KMS-11 (cell line): ENCODE measurements around the gene TFF3.

Source experiments
- H2AFZ ChIP-seq: fragments of 200-600 bp; sonication (generic); 2 replicates; pipeline ENCODE4 v1.6.1; 2016; ENCODE audit warnings: antibody characterized with exemption, mixed run types, low read depth
- H3K27ac ChIP-seq: fragments of 200-600 bp; sonication (generic); 2 replicates; pipeline ENCODE4 v1.6.1; 2016; ENCODE audit warnings: mild to moderate bottlenecking, mixed run types
- H3K27me3 ChIP-seq: fragments of 200-600 bp; sonication (generic); 2 replicates; pipeline ENCODE4 v1.6.1; 2017; ENCODE audit warnings: mild to moderate bottlenecking, low read depth, mixed run types, moderate library complexity; ENCODE audit not compliant: insufficient read depth
- H3K36me3 ChIP-seq: fragments of 200-600 bp; sonication (generic); 2 replicates; pipeline ENCODE4 v1.6.1; 2017; ENCODE audit warnings: mild to moderate bottlenecking, mixed run types; ENCODE audit not compliant: insufficient read depth
- H3K4me1 ChIP-seq: fragments of 200-600 bp; sonication (generic); 2 replicates; pipeline ENCODE4 v1.6.1; 2016; ENCODE audit warnings: mild to moderate bottlenecking, low read depth, mixed run types; ENCODE audit not compliant: poor library complexity, severe bottlenecking
- H3K4me2 ChIP-seq: fragments of 200-600 bp; sonication (generic); 2 replicates; pipeline ENCODE4 v1.7.0; 2016; ENCODE audit warnings: mild to moderate bottlenecking, mixed run types
- H3K4me3 ChIP-seq: fragments of 200-600 bp; sonication (generic); IDR thresholded peaks from 2 replicates; pipeline ENCODE4 v1.6.1; 2017; ENCODE audit warnings: low read depth, low read length, mixed read lengths; ENCODE audit not compliant: insufficient read depth
- H3K79me2 ChIP-seq: fragments of 200-600 bp; sonication (generic); 2 replicates; pipeline ENCODE4 v1.6.1; 2016; ENCODE audit warnings: low read depth, mixed run types; ENCODE audit not compliant: insufficient read depth
- H3K9ac ChIP-seq: fragments of 200-600 bp; sonication (generic); 2 replicates; pipeline ENCODE4 v1.6.1; 2016; ENCODE audit warnings: mild to moderate bottlenecking, mixed run types
- H4K20me1 ChIP-seq: fragments of 200-600 bp; sonication (generic); 2 replicates; pipeline ENCODE4 v1.6.1; 2016; ENCODE audit warnings: mild to moderate bottlenecking, mixed run types; ENCODE audit not compliant: insufficient read depth
- TF ChIP-seq, protein P1 (sequence below): fragments of 200-600 bp; sonication (generic); conservative IDR thresholded peaks from 2 replicates; pipeline ENCODE4 v1.6.1; 2017; ENCODE audit warnings: low read depth, mild to moderate bottlenecking, antibody characterized with exemption, low read length, moderate library complexity, mixed read lengths

Gene TFF3, protein sequence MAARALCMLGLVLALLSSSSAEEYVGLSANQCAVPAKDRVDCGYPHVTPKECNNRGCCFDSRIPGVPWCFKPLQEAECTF

DNA sequence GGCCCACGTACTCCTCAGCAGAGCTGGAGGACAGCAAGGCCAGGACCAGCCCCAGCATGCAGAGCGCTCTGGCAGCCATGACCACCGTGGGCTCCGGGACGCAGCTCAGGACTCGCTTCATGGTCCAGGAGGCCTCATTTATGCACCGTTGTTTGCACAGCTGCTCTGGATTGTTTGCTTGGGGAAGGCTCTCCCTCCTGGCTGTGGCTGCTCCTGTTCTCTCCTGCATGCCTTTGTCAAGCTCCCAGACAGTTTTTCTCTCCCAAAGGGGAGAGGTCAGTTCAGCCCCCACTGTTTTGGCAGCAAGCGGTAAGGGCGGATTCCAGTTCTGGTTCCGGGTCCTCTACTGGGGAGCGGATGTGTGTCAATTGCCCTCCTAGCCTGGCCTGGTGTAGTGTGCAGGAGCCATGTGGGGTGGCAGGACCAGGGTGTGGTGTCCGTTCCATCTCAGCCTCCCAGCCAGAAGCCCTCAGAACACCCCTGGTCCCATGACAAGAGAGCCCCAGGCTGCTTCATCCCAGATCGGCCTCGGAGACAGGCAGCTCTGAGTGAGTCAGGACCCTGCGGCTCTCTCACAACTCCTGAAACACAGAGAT, at the start of gene TFF3:
Gene TFF3, minus strand, starts transcription at position 114 of the 596 bp plus-strand sequence. Its CDS starts 35 bp downstream, at position 79.
- peaks cover 24% of the 10 kb centered on the region; the same call in 1 of the 2 replicates for H3K27me3 ChIP-seq
- no peak within 1 kb of the TSS for H3K4me2 ChIP-seq
- H3K27ac ChIP-seq = no peak within 1 kb of the TSS
- H3K79me2 ChIP-seq = no peaks in the 10 kb centered on the region
- no peak within 1 kb of the TSS for H3K9ac ChIP-seq
- H3K36me3 ChIP-seq = no peaks in the 10 kb centered on the region
- TF ChIP-seq, protein P1, sequence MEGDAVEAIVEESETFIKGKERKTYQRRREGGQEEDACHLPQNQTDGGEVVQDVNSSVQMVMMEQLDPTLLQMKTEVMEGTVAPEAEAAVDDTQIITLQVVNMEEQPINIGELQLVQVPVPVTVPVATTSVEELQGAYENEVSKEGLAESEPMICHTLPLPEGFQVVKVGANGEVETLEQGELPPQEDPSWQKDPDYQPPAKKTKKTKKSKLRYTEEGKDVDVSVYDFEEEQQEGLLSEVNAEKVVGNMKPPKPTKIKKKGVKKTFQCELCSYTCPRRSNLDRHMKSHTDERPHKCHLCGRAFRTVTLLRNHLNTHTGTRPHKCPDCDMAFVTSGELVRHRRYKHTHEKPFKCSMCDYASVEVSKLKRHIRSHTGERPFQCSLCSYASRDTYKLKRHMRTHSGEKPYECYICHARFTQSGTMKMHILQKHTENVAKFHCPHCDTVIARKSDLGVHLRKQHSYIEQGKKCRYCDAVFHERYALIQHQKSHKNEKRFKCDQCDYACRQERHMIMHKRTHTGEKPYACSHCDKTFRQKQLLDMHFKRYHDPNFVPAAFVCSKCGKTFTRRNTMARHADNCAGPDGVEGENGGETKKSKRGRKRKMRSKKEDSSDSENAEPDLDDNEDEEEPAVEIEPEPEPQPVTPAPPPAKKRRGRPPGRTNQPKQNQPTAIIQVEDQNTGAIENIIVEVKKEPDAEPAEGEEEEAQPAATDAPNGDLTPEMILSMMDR = no peak
- no peak within 1 kb of the TSS for H2AFZ ChIP-seq
- H3K4me3 ChIP-seq = no peak within 1 kb of the TSS
- H3K4me1 ChIP-seq = no peaks in the 10 kb centered on the region
- no peaks in the 10 kb centered on the region for H4K20me1 ChIP-seq

DNA sequence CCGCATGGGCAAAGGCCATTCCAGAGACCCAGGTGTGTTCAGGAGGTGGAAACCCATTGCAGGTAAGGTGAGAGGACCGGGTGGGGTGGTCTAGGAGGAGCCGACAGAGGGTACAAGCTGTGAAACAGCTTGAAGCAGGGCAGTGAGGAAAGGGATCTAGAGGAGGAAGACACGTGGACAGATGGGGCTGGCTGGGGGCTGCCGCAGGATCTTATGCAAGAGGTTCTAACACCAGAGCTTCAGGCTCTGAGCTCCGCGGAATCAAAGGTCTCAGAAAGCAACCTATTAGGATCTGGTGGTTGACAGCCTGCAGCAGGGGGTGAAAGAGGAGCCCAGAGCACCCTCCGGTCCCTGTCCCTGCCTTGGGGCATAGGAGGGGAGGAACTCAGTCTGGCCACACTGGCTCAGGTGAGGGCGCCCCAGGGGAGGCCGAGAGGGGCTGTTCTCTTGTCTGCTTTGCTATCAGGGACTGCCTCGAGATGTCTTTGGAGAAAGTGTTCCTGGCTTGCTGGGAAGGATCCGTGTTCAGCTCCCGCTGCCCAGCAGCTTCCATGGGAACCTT, 49.2 kb upstream of the TFF3 start:
- Histone ChIP-seq H2AFZ (no peak overlapping the region), H3K4me2 (no peak overlapping the region), H3K4me1 (no peaks in the 10 kb centered on the region), H3K27ac (no peak overlapping the region), H3K4me3 (no peak overlapping the region), H3K9ac (no peak overlapping the region), H4K20me1 (no peaks in the 10 kb centered on the region), H3K36me3 (no peaks in the 10 kb centered on the region), H3K27me3 (peaks cover 65% of the 10 kb centered on the region), H3K79me2 (no peaks in the 10 kb centered on the region)
- TF ChIP-seq, protein P1 = no peak

DNA sequence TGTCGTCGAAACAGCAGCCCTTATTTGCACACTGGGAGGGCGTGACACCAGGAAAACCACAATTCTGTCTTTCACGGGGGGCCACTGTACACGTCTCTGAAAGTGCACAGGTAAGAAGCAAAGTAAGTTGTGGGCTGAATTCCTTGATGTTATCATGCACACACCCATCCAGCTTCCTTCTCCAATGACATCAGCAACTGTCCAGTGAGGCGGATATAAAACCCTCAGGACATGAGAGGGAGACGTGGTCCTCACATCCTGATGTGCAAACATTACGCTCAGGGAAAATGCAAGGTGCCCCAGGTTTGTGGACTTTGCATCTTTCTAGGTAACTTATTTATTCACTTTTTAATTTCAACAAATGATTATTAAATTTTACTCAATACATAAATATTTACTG, 48.1 kb upstream of the TFF3 start:
- no peak overlapping the region for H3K4me2 ChIP-seq
- TF ChIP-seq, protein P1 = no peak

DNA sequence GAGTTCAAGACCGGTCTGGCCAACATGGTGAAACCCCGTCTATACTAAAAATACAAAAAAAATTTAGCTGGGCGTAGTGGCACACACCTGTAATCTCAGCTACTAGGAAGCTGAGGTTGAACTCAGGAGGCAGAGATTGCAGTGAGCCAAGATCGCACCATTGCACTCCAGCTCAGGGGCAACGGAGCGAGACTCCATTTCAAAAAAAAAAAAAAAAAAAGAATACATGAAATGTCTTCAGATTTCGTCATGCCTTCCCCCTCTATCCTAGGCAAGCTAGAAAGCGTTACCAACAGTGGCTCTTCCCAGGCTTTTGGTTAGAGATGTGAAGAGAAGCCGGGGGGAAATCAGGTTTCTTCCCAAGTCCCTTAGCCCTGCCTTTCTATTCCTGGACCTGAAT, 47.5 kb upstream of the TFF3 start:
- H3K4me3 ChIP-seq = no peak overlapping the region
- H3K4me1 ChIP-seq = no peaks in the 10 kb centered on the region

More for the DNA sequence above, 48.1 kb upstream of the TFF3 start:
- Histone ChIP-seq H2AFZ (no peak overlapping the region), H4K20me1 (no peaks in the 10 kb centered on the region), H3K9ac (no peak overlapping the region), H3K27me3 (peaks cover 64% of the 10 kb centered on the region), H3K4me1 (no peaks in the 10 kb centered on the region), H3K4me3 (no peak overlapping the region), H3K27ac (no peak overlapping the region), H3K79me2 (no peaks in the 10 kb centered on the region), H3K36me3 (no peaks in the 10 kb centered on the region)

More for the DNA sequence above, 47.5 kb upstream of the TFF3 start:
- no peaks in the 10 kb centered on the region for H3K79me2 ChIP-seq
- H4K20me1 ChIP-seq = no peaks in the 10 kb centered on the region
- no peak overlapping the region for H3K4me2 ChIP-seq
- H2AFZ ChIP-seq = no peak overlapping the region
- H3K27me3 ChIP-seq = peaks cover 64% of the 10 kb centered on the region
- TF ChIP-seq, protein P1 = no peak
- no peaks in the 10 kb centered on the region for H3K36me3 ChIP-seq
- no peak overlapping the region for H3K9ac ChIP-seq
- no peak overlapping the region for H3K27ac ChIP-seq
